Liver (tissue), 9 donors: ENCODE results near the gene PNLIP. TPM values are rescaled to one million over a fixed set of nuclear protein-coding genes. Genes with fewer than 3 reads are reported as not detected.

Experiments
- DNase-seq: peaks from one replicate; pipeline ENCODE4 v3.0.0-alpha.2; 2017; ENCODE audit warnings: low spot score
- H3K27ac ChIP-seq, 2 donors: one replicate each; pipeline ENCODE4 v1.7.0; 2013; ENCODE audit warnings: inconsistent platforms in 2 of 2, low read length in 2 of 2, control low read depth in 1 of 2, low read depth in 1 of 2, mild to moderate bottlenecking in 1 of 2
- H3K27me3 ChIP-seq, 4 donors: one replicate each; pipeline versions ENCODE4 v1.6.1 to v1.7.0; 2013; ENCODE audit warnings: low read length in 3 of 4, inconsistent platforms in 1 of 4, mild to moderate bottlenecking in 1 of 4, moderate library complexity in 1 of 4; ENCODE audit not compliant: control insufficient read depth in 4 of 4, insufficient read depth in 4 of 4
- H3K36me3 ChIP-seq, 4 donors: one replicate each; pipeline versions ENCODE4 v1.6.1 to v1.7.0; 2013; ENCODE audit warnings: low read length in 3 of 4, mild to moderate bottlenecking in 3 of 4, low read depth in 1 of 4, moderate library complexity in 1 of 4; ENCODE audit not compliant: control insufficient read depth in 4 of 4, insufficient read depth in 3 of 4
- H3K4me1 ChIP-seq, 4 donors: one replicate each; pipeline versions ENCODE4 v1.6.1 to v1.7.0; 2013; ENCODE audit warnings: low read length in 3 of 4, mild to moderate bottlenecking in 3 of 4, moderate library complexity in 1 of 4; ENCODE audit not compliant: control insufficient read depth in 4 of 4, insufficient read depth in 4 of 4
- H3K4me3 ChIP-seq, 3 donors: one replicate each; pipeline versions ENCODE4 v1.6.1 to v1.7.0; 2013; ENCODE audit warnings: low read length in 3 of 3, control low read depth in 1 of 3, low read depth in 1 of 3, mild to moderate bottlenecking in 1 of 3
- H3K9ac ChIP-seq, 2 donors: one replicate each; pipeline ENCODE4 v1.7.0; 2013; ENCODE audit warnings: low read length in 2 of 2, mild to moderate bottlenecking in 2 of 2, moderate library complexity in 2 of 2, control low read depth in 1 of 2, low read depth in 1 of 2
- H3K9me3 ChIP-seq, 4 donors: one replicate each; pipeline versions ENCODE4 v1.6.1 to v1.7.0; 2013; ENCODE audit warnings: low read length in 3 of 4; ENCODE audit not compliant: control insufficient read depth in 4 of 4
- ATF3 ChIP-seq: IDR thresholded peaks from 2 replicates; pipeline ENCODE4 v1.6.1; 2016; ENCODE audit warnings: antibody characterized with exemption
- CTCF ChIP-seq: fragments of 150-350 bp; IDR thresholded peaks from 2 replicates; pipeline ENCODE4 v1.5.1; 2017; ENCODE audit warnings: improper control_type of control experiment, low read depth, low read length; ENCODE audit not compliant: missing input control
- EGR1 ChIP-seq, 2 donors: IDR thresholded peaks; 2 replicates each; pipeline ENCODE4 v1.6.1; 2016 to 2018; ENCODE audit warnings: antibody characterized with exemption in 2 of 2, low read depth in 2 of 2
- MAX ChIP-seq: IDR thresholded peaks from 2 replicates; pipeline ENCODE4 v1.6.1; 2016; ENCODE audit warnings: antibody characterized with exemption
- NR2F2 ChIP-seq: IDR thresholded peaks from 2 replicates; pipeline ENCODE4 v1.6.1; 2016; ENCODE audit warnings: antibody characterized with exemption
- REST ChIP-seq: IDR thresholded peaks from 2 replicates; pipeline ENCODE4 v1.6.1; 2016; ENCODE audit warnings: antibody characterized with exemption, mild to moderate bottlenecking
- RXRA ChIP-seq, 2 donors: IDR thresholded peaks; 2 replicates each; pipeline ENCODE4 v1.6.1; 2017 to 2018; ENCODE audit warnings: antibody characterized with exemption in 2 of 2, mild to moderate bottlenecking in 1 of 2
- SP1 ChIP-seq: IDR thresholded peaks from 2 replicates; pipeline ENCODE4 v1.6.1; 2018; ENCODE audit warnings: antibody characterized with exemption, mild to moderate bottlenecking
- ZBTB33 ChIP-seq: IDR thresholded peaks from 2 replicates; pipeline ENCODE4 v1.6.1; 2016; ENCODE audit warnings: antibody characterized with exemption
- WGBS: extraction: QIAGEN DNeasy Blood & Tissue Kit; methylation state at CpG from one replicate; pipeline ENCODE4 v1.1.7; 2013; 5-methylcytosine and 5-hydroxymethylcytosine counted together
- polyA plus RNA-seq, 2 donors: library from polyadenylated mRNA; stranded (reverse) in 1 of 2; unstranded in 1 of 2; fragments of 200-250 nt in 1 of 2; fragments of >200 nt in 1 of 2; fragmentation: Nextera tagmentation in 1 of 2; extraction: Ambion mirVana in 1 of 2; gene quantifications; one replicate each; pipeline versions ENCODE4 v1.2.1 to v1.2.3, GENCODE V29; 2013 to 2015
- total RNA-seq, 2 donors: library from RNA; depleted of rRNA; stranded (reverse); fragments of >200 nt; gene quantifications; one replicate each; pipeline ENCODE4 v1.2.3, GENCODE V29; 2014
- donor health status: healthy.
- donor health status: healthy.
- donor health status: healthy.
- donor health status: healthy.
- donor health status: healthy.

PNLIP gene
- total and polyA plus RNA-seq, 4 donors: 0.14 TPM; not detected in 3

GRCh38 chr10:116610443-116611152 lies 64.9 kb downstream of the PNLIP start:
- H3K4me3 ChIP-seq: no peak overlapping the region
- H3K9ac ChIP-seq: no peak overlapping the region
- DNase-seq: no peak
- H3K4me1 ChIP-seq: peaks cover 0 to 3% (median 0%) of the 10 kb centered on the region in 4 donors
- TF ChIP-seq ZBTB33: no peak
- TF ChIP-seq EGR1 (IDR thresholded peaks at IDR 0.05; ENCODE audit: low read depth in 2 of 2): no peak
- no peak for TF ChIP-seq CTCF
- no peak for TF ChIP-seq REST
- no peak for TF ChIP-seq NR2F2
- TF ChIP-seq SP1: no peak
- H3K9me3 ChIP-seq: peaks cover 0 to 2% (median 0%) of the 10 kb centered on the region in 4 donors
- 92% methylated on average over 13 of the region's 13 CpGs for WGBS
- H3K36me3 ChIP-seq: no peaks in the 10 kb centered on the region
- H3K27me3 ChIP-seq: peaks cover 0 to 6% (median under 1%) of the 10 kb centered on the region in 4 donors
- H3K27ac ChIP-seq: no peak overlapping the region

GRCh38 chr10:116611153-116611545 lies 65.4 kb downstream of the PNLIP start:
- H3K4me1 ChIP-seq: peaks cover 0 to 3% (median 0%) of the 10 kb centered on the region in 4 donors
- no peak for DNase-seq
- H3K9ac ChIP-seq: no peak overlapping the region
- H3K36me3 ChIP-seq: no peaks in the 10 kb centered on the region
- H3K4me3 ChIP-seq: no peak overlapping the region
- no peak overlapping the region for H3K27ac ChIP-seq
- H3K27me3 ChIP-seq: peaks cover 0 to 3% (median under 1%) of the 10 kb centered on the region in 4 donors
- 65% methylated on average over 3 of the region's 3 CpGs for WGBS
- peaks cover 0 to 2% (median 0%) of the 10 kb centered on the region in 4 donors for H3K9me3 ChIP-seq
- no peak for TF ChIP-seq RXRA (IDR thresholded peaks at IDR 0.05)
- no peak for TF ChIP-seq NR2F2
- no peak for TF ChIP-seq EGR1 (IDR thresholded peaks at IDR 0.05; ENCODE audit: low read depth in 2 of 2)
- no peak for TF ChIP-seq MAX
- no peak for TF ChIP-seq ATF3
